MCF 10A (cell line): Measurements from ENCODE around the gene PHF14. TPM values are rescaled to one million over a fixed set of nuclear protein-coding genes. Genes with fewer than 3 reads are reported as not detected.

Experiments
- BruUV-seq: library from RNA; stranded (reverse); fragments of 400-500 nt; replicated peaks from 2 replicates; lab custom pipeline; 2021; lab: Mats Ljungman, UMichigan
- CTCF ChIA-PET: fragments of 300-600 bp; sonication (Branson Sonifier 250); formaldehyde crosslinking; extraction: SDS; loops from one replicate; lab custom pipeline; 2021; ENCODE audit warnings: antibody characterized with exemption, inconsistent platforms; lab: Yijun Ruan, JAX
- POLR2A ChIA-PET: fragments of 300-600, 350-650 bp; sonication (Branson Sonifier 250); formaldehyde crosslinking; extraction: SDS; loops from one replicate; lab custom pipeline; 2020; ENCODE audit warnings: antibody characterized with exemption, inconsistent platforms; lab: Yijun Ruan, JAX
- DNase-seq: peaks from one replicate; pipeline ENCODE4 v3.0.0-alpha.2; 2018; ENCODE audit not compliant: unreplicated experiment
- H3K27ac Mint-ChIP-seq: one replicate; pipeline ENCODE4 v1.8.0; 2022; ENCODE audit warnings: mild to moderate bottlenecking, low read depth, mixed read lengths; ENCODE audit not compliant: unreplicated experiment
- H3K27me3 Mint-ChIP-seq: one replicate; pipeline ENCODE4 v1.8.0; 2022; ENCODE audit warnings: mixed read lengths; ENCODE audit not compliant: insufficient read depth, unreplicated experiment
- H3K36me3 Mint-ChIP-seq: one replicate; pipeline ENCODE4 v1.8.0; 2022; ENCODE audit warnings: mild to moderate bottlenecking, moderate library complexity, mixed read lengths; ENCODE audit not compliant: insufficient read depth, unreplicated experiment
- H3K4me1 Mint-ChIP-seq: one replicate; pipeline ENCODE4 v1.8.0; 2022; ENCODE audit warnings: mixed read lengths; ENCODE audit not compliant: insufficient read depth, unreplicated experiment
- H3K4me3 Mint-ChIP-seq: one replicate; pipeline ENCODE4 v1.8.0; 2022; ENCODE audit warnings: mild to moderate bottlenecking, moderate library complexity, mixed read lengths; ENCODE audit not compliant: unreplicated experiment
- H3K9me3 Mint-ChIP-seq: one replicate; pipeline ENCODE4 v1.8.0; 2022; ENCODE audit warnings: mixed read lengths; ENCODE audit not compliant: unreplicated experiment
- intact Hi-C: fragments of 100-400 bp; cut with micrococcal nuclease; formaldehyde crosslinking; loops from 2 replicates; pipeline ENCODE4 v1.14.1; 2022
- total RNA-seq: library from RNA; stranded (reverse); gene quantifications from 2 replicates; pipeline ENCODE4 v1.2.3, GENCODE V29; 2022
- TF ChIP-seq, protein P1 (sequence below): fragments of 200-600 bp; IDR thresholded peaks from one replicate; pipeline ENCODE4 v1.8.0; 2022; ENCODE audit warnings: antibody characterized with exemption, mild to moderate bottlenecking; ENCODE audit not compliant: unreplicated experiment

Gene PHF14
- total RNA-seq, 1 experiment from 2014 or later = 39.6 TPM

DNA sequence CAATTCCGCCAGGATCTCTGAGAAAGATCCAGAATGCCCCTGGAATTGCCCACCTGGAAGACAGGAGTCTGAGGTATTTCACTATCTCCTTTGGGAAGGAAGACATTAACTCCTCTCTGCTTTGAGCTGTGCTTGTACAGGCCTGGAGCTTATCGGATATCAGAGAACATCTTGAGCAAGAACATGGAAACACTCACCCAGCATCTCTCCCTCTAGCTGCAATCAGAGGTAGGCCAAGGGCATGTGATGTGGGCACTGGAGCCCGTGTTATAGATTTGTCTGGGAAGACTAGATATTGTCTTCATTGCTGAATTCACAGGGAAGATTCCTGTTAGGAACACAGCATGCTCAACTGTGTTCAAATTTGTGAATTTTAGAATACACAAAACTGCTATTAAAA lies 233.9 kb downstream of the PHF14 start:
- no peaks in the 10 kb centered on the region for H3K36me3 Mint-ChIP-seq
- H3K4me3 Mint-ChIP-seq = no peak overlapping the region
- TF ChIP-seq, protein P1, sequence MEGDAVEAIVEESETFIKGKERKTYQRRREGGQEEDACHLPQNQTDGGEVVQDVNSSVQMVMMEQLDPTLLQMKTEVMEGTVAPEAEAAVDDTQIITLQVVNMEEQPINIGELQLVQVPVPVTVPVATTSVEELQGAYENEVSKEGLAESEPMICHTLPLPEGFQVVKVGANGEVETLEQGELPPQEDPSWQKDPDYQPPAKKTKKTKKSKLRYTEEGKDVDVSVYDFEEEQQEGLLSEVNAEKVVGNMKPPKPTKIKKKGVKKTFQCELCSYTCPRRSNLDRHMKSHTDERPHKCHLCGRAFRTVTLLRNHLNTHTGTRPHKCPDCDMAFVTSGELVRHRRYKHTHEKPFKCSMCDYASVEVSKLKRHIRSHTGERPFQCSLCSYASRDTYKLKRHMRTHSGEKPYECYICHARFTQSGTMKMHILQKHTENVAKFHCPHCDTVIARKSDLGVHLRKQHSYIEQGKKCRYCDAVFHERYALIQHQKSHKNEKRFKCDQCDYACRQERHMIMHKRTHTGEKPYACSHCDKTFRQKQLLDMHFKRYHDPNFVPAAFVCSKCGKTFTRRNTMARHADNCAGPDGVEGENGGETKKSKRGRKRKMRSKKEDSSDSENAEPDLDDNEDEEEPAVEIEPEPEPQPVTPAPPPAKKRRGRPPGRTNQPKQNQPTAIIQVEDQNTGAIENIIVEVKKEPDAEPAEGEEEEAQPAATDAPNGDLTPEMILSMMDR = no peak
- no TSS peak for BruUV-seq
- H3K9me3 Mint-ChIP-seq = no peaks in the 10 kb centered on the region
- no peak overlapping the region for H3K27ac Mint-ChIP-seq
- CTCF ChIA-PET = interaction anchor here (0.7 kb wide), 1 partner anchor 35 kb away, joined by 3 read pairs; no protein-coding TSS in a partner anchor
- no peak for DNase-seq
- no peaks in the 10 kb centered on the region for H3K4me1 Mint-ChIP-seq
- H3K27me3 Mint-ChIP-seq = no peaks in the 10 kb centered on the region
- intact Hi-C loops = no loop called here
- POLR2A ChIA-PET = no interaction called here

DNA sequence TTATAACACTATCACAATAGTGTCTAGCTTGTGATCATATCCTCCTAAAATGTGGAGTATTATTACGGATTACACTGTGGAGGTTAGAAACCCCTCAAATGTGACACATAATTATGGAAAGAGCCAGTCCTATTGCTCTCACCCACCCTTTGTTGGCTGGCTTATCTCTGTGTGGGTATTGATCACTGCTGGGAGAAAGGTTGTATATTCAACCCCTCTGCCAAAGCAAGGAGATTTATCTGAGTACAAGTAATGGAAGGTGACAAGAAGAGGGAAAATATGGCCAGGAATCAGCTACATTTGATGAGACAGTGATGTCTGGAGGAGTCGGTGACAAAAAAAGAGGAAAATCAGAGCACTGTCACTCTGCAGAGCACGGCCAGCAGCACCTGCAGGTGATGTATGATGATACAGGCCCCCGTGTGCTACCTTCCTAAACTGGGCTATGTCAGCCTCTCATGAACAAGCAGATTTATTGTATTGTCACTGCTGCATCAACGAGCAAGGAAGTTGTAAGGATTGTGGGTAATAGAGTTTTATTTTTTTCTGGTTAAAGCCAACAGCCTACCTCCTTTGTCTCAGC lies 235.3 kb downstream of the PHF14 start:
- Mint-ChIP-seq H3K27me3 (no peaks in the 10 kb centered on the region), H3K27ac (no peak overlapping the region), H3K9me3 (no peaks in the 10 kb centered on the region), H3K4me1 (no peaks in the 10 kb centered on the region), H3K36me3 (no peaks in the 10 kb centered on the region), H3K4me3 (no peak overlapping the region)
- ChIA-PET POLR2A (no interaction called here), CTCF (interaction anchor here (0.7 to 1.2 kb wide), 2 partner anchors 15 to 54 kb away, joined by 3 read pairs; no protein-coding TSS in a partner anchor)
- no TSS peak for BruUV-seq
- intact Hi-C loops = no loop called here
- TF ChIP-seq, protein P1 = no peak
- no peak for DNase-seq

DNA sequence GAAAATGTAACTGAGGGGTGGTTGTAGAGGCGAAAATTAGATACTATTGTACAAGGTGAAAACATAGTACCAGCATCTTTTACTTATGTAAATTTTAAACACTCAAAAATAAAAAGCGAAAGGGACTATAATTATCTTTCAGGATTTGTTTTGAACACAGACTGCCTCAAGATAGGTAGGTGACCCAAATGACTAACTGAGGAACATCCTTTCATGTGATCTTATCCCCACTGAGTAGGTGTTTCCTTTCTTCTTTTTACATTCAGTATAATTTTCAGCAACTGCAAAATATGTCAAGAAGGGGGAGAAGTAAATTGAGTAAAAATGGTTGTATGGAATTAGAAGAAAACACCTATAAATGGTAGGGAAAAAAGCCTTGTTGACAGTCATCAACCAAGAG lies 236.7 kb downstream of the PHF14 start:
- intact Hi-C loops = loop anchor here (5.0 kb wide), 1 partner anchor 268 kb away; a partner anchor contains a TSS
- Mint-ChIP-seq H3K4me1 (no peaks in the 10 kb centered on the region), H3K27ac (no peak overlapping the region), H3K27me3 (no peaks in the 10 kb centered on the region), H3K9me3 (no peaks in the 10 kb centered on the region), H3K36me3 (no peaks in the 10 kb centered on the region), H3K4me3 (no peak overlapping the region)
- CTCF ChIA-PET = interaction anchor here (0.6 to 4.4 kb wide), 8 partner anchors 10 to 969 kb away, joined by 3 to 64 read pairs (median 6); no protein-coding TSS in a partner anchor
- DNase-seq = no peak
- no TSS peak for BruUV-seq
- TF ChIP-seq, protein P1 = no peak
- POLR2A ChIA-PET = no interaction called here

DNA sequence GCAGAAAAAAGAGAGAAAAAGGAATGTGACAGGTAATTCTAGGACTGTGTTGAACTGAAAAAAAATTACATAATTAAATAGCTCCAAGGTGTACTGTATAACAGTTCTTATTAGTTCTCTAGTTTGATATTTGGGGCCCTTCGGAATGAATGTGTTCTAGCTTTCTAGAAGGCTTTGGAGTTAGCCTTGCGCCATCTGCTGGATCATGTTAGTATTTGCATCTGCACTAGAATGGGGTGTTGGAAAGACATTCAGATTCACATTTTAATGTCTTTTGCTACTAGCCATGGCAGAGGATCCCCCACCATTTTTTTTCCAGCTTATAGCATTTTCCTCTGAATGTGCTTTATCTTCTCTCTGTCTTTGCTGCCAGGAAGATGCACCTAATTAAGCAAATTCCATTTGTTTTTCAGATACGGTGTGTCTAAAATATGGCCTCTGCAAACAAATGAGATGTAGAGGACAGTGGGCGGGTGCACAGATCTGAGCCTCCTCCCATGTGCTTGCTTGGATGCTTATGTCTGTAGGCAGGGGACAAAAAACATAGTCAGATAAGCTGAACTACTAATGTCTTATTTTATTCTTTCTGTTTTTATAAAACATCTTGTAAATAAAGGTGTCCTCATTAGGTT lies 238.5 kb downstream of the PHF14 start:
- ChIA-PET POLR2A (interaction anchor here (0.6 to 1.3 kb wide), 2 partner anchors 100 to 238 kb away, joined by 3 to 4 read pairs; no protein-coding TSS in a partner anchor), CTCF (interaction anchor here (0.6 to 4.4 kb wide), 39 partner anchors 8 to 1602 kb away, joined by 3 to 64 read pairs (median 5); no protein-coding TSS in a partner anchor)
- Mint-ChIP-seq H3K9me3 (no peaks in the 10 kb centered on the region), H3K4me3 (no peak overlapping the region), H3K27me3 (no peaks in the 10 kb centered on the region), H3K4me1 (no peaks in the 10 kb centered on the region), H3K36me3 (no peaks in the 10 kb centered on the region), H3K27ac (no peak overlapping the region)
- TF ChIP-seq, protein P1 = peak; percentile 78
- intact Hi-C loops = loop anchor here (2.0 to 5.0 kb wide), 3 partner anchors 129 to 323 kb away; a partner anchor contains a TSS
- peak; percentile 85 for DNase-seq
- no TSS peak for BruUV-seq
